WI38 (cell line): ENCODE data around the gene TCF20.

Source experiments
- H3K4me3 ChIP-seq: 2 replicates; pipeline ENCODE4 v1.5.1; 2011; ENCODE audit warnings: low read depth, mild to moderate bottlenecking, control low read depth, low read length
- TF ChIP-seq, protein P1 (sequence below): IDR thresholded peaks from 2 replicates; pipeline ENCODE4 v1.5.1; 2012; ENCODE audit warnings: low read depth, mild to moderate bottlenecking, control low read depth, low read length

TCF20 gene

DNA sequence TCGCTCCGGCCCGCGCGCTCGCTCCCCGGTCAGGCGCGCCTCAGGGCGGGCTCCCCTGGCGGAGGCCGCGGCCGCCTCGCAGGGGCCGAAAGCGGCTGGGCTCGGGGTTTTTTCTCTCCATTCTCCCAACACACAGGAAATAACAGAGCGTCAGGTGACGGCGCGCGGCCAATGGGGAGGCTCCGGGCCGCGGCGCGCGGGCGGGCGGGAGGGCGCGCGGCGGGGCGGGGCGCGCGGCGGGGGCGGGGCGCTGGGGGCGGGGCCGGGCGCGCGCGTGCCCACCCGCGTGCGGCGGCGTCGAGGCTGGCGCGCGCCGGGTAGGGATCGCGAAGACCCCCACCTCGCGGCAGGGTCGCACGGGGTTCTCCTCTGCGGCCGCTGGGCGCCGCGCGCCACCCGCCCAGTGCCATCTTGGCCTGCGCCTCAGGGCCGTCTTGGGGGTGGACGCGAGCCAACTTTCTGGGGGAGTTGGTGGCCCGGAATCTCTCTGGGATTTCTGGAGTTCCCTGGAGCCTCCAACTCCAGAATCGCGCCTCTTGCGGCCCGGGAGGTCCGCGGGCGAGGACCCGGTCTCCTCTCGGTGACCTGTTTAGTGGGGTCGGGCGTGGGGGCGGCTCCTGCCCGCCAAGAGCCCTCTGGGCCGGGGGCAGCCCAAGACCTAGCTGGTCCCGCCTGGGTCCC, at the start of gene TCF20:
Gene TCF20 (minus strand): TSS at position 144 of the 681 bp plus-strand sequence. CDS start 55,348 bp downstream, outside the sequence.
- TF ChIP-seq, protein P1, sequence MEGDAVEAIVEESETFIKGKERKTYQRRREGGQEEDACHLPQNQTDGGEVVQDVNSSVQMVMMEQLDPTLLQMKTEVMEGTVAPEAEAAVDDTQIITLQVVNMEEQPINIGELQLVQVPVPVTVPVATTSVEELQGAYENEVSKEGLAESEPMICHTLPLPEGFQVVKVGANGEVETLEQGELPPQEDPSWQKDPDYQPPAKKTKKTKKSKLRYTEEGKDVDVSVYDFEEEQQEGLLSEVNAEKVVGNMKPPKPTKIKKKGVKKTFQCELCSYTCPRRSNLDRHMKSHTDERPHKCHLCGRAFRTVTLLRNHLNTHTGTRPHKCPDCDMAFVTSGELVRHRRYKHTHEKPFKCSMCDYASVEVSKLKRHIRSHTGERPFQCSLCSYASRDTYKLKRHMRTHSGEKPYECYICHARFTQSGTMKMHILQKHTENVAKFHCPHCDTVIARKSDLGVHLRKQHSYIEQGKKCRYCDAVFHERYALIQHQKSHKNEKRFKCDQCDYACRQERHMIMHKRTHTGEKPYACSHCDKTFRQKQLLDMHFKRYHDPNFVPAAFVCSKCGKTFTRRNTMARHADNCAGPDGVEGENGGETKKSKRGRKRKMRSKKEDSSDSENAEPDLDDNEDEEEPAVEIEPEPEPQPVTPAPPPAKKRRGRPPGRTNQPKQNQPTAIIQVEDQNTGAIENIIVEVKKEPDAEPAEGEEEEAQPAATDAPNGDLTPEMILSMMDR = no peak
- peak within 1 kb of the TSS; percentile 91 for H3K4me3 ChIP-seq

DNA sequence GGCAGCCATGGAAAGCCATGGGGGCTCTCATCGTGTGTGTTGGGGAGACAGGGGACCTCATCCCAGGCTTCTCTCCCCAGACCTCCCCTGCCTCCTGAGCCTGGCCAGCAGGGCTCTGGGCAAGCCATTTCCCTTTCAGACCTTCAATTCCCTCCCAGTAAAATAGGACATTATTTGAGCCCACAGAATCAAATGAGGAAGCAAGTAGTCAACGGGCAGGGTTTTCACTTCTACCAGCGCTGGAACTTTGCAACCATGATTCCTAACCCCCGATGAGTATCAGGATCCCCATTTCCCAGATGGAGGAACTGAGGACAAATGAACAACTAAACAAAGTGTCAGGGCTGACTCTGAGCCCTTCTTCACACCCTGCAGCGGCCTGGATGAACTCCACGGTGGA, 48.9 kb upstream of the TCF20 start:
- TF ChIP-seq, protein P1 = no peak
- no peak overlapping the region for H3K4me3 ChIP-seq

DNA sequence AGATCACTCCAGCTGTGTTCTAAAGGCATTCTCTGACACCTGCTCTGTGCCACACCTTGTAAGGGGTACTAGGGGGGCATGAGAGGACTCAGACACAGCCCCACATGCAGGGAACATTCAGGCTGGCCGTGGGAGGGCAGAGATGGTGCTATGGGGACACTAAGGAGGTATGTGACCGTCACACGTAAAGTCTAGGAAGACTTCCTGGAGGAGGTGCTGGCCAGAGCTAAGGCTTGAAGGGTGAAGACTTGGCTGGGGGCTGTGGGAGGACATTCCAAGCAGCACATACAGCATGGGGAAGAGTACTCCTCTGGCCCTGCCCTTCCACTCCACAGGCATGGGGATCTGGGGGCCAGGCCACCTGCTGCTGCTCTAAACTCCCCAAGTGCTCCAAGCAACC, 48.5 kb upstream of the TCF20 start:
- H3K4me3 ChIP-seq = no peak overlapping the region
- TF ChIP-seq, protein P1 = no peak

DNA sequence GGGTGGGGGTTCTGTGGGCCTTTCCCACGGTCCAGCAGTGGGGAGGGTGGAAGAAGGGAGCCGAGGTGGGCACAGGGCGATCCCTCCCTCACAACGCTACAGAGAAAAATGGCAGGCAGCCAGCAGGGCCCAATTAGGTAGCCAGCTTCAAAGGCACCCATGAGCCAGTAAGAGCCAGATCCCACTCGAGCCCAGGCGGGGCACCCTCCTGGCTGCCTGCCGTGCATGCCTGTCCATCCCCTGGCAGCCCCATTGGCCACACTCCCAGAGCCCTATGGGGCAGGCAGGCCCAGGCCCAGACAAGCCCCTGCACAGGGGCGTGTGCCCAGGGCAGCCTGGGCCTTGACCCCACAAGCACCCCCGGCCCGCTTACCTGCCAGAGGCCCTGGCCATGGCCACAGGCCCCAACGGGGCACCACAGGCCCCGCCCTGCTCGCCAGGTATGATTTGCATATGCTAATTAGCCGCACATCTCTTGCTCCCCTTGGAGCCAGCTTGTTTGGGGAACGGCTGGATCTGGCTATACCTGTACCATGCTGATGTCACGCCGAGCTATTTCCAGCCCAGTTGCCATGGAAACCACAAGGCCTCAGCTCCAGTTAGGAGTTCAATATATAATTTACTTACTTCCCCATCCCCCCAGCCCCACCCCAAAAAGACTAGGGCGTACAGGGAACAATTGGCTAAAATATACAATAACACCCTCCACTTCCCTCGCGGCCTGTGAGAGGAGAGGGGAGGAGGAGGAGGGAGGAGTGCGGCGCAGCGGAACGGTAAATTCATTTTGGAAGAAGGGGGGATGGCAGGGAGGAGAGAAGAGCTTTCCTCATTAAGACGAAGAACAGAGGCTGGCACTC, 47.5 kb upstream of the TCF20 start:
- TF ChIP-seq, protein P1 = no peak
- H3K4me3 ChIP-seq = no peak overlapping the region

DNA sequence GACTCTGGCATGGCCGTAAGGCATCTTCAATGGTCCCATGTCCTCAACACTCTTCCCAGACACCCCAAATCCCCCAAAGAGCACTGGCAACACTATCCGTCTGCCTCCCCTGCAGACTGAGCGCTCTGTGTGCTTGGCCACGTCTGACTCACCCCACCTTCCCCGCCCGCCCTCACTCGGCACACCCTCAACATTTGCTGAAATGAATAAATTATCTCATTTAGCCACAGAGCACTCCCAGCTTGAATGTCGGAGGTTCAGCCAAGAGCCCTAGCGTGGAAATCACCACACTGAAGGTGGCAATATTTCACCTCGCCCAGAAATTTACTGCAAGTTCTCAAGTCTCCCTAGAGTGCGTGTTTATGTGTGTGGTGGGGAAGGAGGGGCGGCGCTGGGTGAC, 46.6 kb upstream of the TCF20 start:
- no peak overlapping the region for H3K4me3 ChIP-seq
- TF ChIP-seq, protein P1 = no peak

DNA sequence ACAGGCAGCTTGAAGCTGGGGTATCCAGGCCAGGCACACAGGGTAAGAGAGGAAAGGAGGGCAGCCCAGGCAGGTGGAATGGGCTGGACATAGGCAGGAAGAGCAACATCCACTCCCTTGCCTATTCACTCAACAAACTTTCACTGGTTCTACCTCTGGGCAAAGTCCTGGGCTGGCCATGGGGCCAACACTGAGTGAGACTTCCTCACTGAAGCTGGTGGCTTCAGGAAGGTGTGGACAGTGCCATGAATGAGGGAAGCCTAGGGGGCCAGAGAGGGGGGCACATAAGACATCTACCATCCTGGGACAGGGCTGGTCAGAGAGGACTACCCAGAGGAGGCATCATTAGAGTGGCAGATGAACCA, 44.9 kb upstream of the TCF20 start:
- TF ChIP-seq, protein P1 = no peak
- no peak overlapping the region for H3K4me3 ChIP-seq
